ENCODE data around the gene TAS2R46.

Gene TAS2R46

GRCh38 chr12:11015775-11016430, 46.2 kb downstream of the TAS2R46 start:
- no peak for TF ChIP-seq CTCF (conservative IDR thresholded peaks at IDR 0.05; ENCODE audit: control insufficient read depth, insufficient read depth, low read depth, low read length)
- no peak overlapping the region for H3K4me3 ChIP-seq (ENCODE audit: control insufficient read depth, low read depth, low read length)
- no peak for DNase-seq (ENCODE audit: low read depth)

- peak; percentile 67 for DNase-seq (ENCODE audit: low read depth)
- no peak overlapping the region for H3K4me3 ChIP-seq (ENCODE audit: control insufficient read depth, low read depth, low read length)
- no peak for TF ChIP-seq CTCF (conservative IDR thresholded peaks at IDR 0.05; ENCODE audit: control insufficient read depth, insufficient read depth, low read depth, low read length)
These were observed 47.9 kb downstream of the TAS2R46 start for GRCh38 chr12:11014234-11014633.
